Stimulated activated CD4-positive, alpha-beta T cell treated with anti-CD3 and anti-CD28 coated beads, Interleukin-4, amount 100 ng/mL, for 4 hours (primary cell): ENCODE measurements around the gene RAB11FIP5.
"Not testable (repeated sequence)": the region's sequence is repeated elsewhere in the genome, so short reads cannot be mapped to it uniquely, and the experiment has no call there.

ENCODE experiments used
- DNase-seq, 2 experiments: peaks; one replicate each; pipeline ENCODE4 v3.0.0-alpha.2; 2020

Gene RAB11FIP5

DNA sequence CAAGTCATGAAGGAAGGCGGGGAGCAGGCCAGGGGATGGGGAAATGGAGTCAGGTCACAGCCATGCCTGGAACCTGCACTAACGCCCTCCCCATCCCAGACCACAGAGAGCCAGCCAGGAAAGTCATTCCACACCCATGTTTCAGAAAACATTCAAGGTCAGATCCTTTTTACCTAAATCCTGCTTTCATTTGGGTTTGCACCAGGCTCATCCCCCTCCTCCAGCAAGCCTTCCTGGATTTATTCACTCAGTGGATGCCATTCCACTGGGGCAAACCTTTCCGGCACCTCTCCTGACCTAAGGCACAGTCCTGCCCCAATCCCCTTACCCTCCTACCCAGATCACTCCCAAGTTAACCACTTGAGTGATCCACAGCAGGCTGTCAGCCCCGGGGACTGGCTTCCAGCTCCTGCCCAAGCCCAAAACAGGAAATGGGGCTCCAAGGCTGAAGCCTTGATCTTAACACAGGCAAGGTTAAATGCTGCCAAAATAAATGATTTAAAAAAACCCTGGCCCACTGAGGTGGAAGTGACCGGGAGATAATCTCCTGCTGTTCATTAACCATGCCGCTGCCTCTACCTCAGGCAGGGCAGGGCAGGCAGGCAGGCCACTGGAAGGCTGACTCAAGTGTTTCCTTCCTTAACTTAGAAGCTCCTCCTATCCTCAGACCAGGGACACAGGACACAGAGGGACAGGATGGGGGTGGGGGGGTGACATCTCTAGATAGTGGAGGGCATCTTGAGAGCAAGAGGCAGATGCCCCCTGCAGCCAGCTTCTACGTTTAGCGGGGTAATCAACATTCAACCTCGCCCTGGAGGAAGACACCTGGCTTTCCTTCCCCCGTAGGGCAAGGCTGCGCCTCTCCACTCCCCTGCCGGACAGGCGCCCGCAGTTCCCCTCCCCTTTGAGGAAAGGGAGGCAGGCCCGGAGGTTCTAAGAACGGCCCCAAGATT is 1.4 kb downstream of the RAB11FIP5 start:
- no peak for DNase-seq

DNA sequence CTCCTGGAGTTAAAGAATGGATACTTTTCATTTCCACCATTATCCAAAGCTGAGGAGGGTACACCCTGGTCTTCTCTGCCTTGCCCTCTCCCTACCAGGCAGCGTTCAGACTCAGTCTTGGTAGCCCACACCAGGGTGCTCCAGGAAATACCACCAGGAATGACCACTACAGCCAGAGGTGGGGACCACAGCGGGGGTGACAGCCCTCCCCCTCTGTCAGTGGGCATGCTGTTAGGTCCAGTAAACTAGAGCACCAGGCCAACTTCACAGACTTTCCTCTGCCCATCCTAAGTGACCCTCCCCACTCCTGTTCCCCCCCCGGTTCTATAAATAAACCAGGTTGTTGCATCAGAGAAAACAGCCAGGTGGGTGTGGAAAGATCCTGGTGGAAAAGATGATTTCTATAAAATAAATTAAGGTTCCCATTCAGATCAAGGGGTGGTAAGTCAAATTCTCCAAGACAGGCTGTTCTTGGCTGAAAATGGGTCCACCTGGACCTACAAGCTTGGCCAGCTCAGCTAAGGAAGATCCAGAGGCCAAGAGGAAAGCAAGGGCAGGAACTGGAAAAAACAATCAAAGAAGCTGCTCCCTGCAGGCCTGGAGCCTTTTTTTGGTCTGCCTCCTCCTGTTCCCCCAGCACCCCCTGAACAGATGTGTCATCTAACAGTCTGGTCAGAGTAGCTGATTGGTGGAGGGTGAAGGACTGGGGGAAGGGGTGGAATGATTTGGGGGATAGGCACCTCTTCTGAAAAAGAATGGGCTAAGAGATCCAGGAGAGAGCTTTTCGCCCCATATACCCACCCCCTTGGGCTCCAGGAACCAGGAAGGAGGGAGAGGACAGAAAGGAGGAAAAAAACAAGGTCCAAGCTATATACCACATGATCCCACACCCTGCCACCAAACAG is 2.3 kb downstream of the RAB11FIP5 start:
- DNase-seq, result no peak

DNA sequence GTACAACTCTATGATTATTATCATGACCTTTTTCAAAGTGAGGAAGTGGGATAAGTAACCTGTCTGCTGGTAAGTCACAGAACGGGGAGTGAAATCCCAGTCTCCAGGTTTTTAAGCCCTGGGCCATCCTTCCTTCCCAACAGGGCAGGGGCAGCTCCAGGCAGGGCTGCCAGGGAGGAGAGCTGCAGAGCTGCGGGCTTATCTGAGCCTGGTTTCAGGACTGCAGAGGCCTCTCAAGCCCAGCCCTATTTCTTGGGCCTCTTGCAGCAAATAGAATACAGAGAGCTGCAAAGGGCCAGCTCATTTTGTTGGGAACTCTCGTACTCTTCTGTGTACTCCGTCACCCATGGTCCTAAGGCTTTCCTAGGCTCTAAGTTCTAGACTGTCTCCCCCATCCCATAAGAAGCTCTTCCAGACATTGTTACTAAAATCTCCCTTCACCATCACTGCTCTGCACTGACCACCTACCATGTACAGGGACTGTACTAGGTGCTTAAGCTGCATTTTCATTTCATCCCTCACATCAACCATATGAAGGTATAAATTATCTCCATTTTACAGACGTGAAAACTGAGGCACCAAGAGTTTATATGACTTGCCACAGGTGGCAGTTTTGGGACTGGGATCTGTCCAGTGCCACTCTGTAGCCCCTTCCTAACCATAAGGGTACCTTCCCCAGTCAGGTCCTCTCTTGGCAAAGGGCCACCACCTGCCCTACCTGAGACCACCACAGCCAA is 3.1 kb downstream of the RAB11FIP5 start:
- DNase-seq, result no peak

GRCh38 chr2:73107211-73107926 is 5.4 kb downstream of the RAB11FIP5 start:
- DNase-seq, result no peak

- no peak for DNase-seq
Measured at GRCh38 chr2:73106791-73107190, 6.0 kb downstream of the RAB11FIP5 start.

DNA sequence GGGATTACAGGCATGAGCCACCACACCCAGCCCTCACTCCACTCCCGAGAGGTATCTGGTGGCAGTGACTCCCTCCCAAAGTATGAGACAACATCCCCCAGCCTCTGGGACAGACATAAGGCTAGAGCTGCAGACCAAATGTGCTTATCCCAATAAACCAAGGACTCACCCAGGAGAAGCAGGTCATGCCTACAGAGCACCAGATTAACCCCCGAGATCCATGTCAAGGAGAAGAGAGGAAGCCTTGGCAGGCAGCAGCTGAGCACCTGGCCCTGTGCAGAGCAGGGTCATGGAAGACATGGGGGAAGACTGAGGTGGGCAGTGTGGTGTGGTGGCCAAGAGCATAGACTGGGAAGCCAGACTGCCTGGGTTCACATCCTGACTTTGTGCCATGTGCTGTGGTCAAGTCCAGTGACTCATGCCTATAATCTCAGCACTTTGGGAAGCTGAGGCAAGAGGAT is 7.2 kb downstream of the RAB11FIP5 start:
- no peak for DNase-seq

GRCh38 chr2:73104933-73105332 is 7.8 kb downstream of the RAB11FIP5 start:
- no peak for DNase-seq

DNA sequence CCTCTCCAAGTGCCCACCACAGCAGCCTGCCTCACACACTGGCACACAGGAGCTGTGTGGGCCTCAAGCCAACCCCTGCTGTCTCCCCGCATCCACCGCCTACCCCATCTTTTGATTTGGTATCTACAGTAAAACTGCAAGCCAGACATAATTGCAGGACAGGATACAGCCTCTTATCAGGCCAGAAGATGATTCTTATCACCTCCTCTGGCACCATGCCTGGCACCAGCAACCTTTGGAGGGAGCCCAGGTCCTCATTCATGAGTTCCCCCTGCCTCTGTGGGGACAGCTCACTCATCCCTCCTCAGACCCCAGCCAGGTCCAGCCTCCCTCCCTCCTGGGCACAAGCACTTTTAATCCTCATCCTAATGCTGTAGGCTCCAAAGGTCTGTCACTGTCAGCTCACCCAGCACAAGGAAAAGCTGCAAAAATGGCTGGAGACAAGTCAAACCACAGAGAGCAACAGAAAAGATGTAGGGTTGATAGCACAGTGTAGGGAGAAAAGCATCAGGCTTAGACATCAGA is 9.7 kb downstream of the RAB11FIP5 start:
- no peak for DNase-seq

- DNase-seq, result no peak
Measured at GRCh38 chr2:73101626-73102256, 11.0 kb downstream of the RAB11FIP5 start.

- no peak for DNase-seq
Measured at GRCh38 chr2:73100956-73101355, 11.8 kb downstream of the RAB11FIP5 start.

- no peak for DNase-seq
Measured at GRCh38 chr2:73099486-73099885, 13.3 kb downstream of the RAB11FIP5 start.

GRCh38 chr2:73095910-73096309 is 16.8 kb downstream of the RAB11FIP5 start:
- DNase-seq, result no peak

DNA sequence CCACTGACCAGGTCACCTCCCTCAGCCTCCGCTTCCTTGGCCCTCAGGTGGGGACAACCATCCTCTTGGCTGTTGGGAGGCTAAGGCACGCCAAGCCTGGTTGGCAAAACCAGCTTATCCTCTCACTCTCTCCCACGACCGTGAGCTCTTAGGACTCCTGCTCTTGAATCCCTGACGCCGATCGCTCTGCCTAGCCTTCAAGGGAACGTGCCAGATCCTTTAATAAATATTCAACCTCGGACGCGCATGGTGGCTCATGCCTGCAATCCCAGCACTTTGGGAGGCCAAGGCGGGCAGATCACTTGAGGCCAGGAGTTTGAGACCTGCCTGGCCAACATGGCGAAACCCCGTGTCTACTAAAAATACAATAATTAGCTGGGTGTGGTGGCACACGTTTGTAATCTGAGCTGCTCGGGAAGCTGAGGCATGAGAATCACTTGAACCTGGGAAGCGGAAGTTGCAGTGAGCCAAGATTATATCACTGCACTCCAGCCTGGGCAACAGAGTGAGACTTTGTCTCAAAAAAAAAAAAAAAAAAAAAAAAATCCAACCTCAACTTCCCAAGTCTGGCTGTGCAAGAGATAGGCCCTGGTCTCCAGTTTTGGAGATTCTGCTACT is 19.0 kb downstream of the RAB11FIP5 start:
- not testable (repeated sequence) for DNase-seq

DNA sequence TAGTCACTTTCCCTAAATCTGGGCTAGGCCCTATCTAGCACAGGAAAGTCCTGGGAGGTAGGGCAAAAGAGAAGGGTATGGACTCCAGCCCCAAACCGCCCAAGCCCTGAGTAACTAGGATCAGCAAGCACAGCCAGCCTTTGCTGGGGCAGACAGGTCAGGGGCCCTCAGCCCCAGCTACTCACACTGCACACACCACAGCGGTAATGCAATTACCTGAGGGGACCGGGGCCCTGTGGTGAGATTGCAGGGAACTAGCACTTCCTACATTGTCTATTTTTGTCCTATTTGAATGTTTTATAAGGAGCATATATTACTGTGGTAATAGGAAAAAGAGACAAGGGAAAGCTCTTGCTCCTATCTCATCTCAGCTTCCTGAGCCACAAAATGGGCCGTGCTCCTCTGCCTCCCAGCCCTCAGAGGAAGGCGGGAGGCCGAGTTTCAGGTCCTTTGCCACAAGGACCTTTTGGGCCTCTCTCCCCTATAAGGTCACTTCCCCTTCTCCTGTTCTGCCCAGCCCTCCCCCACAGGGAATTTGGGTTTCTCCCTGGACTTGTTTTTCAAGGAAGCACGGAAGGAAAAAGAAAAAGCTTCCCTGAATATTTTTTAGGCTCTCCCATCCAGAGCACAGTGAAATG is 20.5 kb downstream of the RAB11FIP5 start:
- no peak for DNase-seq

- no peak for DNase-seq
Measured at GRCh38 chr2:73091696-73092095, 21.1 kb downstream of the RAB11FIP5 start.

GRCh38 chr2:73091164-73091563 is 21.6 kb downstream of the RAB11FIP5 start:
- DNase-seq, result no peak

DNA sequence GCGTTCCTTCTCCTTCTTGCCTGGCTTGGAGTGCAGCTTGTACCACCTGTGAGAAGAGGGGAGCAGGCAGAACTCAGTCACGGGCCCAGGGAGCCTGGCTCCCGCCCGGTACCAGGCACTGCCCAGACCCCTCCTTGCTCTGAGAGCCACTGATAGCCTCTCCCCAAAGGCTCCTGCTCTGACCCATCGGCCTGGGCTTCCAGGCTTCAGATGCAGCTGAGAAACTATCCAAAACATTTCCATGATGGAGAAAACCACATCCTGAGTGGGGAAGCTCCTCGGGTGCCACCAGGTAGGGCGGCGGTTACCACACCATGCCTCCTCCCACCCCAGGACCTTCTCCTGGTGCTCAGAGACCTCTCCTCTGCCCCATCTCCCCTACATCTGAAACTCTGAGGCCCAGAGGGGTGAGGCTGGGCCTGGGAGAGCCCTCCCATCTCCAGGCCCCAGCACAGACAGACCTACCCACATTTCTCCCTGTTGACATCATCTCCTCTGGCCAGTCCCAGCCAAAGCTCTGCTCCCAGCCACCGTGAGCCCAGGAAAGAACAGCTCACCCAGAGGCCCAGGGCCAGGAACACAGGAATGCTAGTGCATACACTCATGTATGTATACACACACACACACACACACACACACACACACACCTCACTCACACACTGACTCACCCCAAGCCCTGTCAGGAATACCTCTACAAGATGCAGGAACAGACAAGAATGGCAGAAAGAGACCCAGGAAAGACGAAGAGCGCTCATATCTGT is 23.3 kb downstream of the RAB11FIP5 start:
- DNase-seq, result no peak

DNA sequence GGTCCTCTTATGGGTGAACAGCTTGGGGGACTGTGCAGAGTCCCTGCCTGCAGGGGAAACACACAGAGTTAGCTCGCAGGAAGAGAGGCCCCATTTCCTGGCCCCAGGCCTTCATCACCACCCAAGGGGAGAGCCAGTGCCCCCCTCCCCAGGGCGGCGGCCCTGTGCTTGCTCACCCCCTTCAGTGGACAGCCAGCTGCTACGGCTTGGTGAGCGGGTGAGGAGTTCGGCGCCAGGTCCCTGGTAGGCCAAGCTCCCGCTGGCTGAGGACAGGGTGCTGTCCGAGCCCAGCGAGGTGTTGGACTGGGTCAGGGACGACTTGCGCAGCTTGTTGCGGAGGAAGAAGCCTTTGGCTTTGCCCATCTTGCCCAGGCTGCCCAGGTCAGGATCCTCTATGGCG is 24.0 kb downstream of the RAB11FIP5 start:
- no peak for DNase-seq

GRCh38 chr2:73088211-73088610 is 24.5 kb downstream of the RAB11FIP5 start:
- no peak for DNase-seq

GRCh38 chr2:73087311-73087710 is 25.4 kb downstream of the RAB11FIP5 start:
- no peak for DNase-seq
